ENCODE results near the gene BPIFA3.

The BPIFA3 gene

DNA sequence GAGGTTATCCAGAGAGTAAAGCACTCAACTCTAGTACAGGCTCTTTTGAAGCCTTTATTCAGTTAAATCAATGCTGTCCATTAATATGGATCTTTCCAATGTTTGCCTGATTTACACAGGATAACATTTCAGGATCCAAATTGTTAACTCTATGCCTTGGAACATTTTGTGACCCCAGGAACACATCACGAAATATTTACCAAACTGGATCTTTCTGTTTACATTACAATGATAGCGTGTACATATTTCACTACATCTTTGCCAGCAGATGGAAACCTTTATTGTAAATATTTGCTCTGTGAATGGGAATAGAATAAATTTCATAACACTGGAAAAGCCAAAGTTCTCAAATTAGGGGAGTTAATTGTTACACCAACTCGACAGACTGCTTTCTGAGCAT is 25.7 kb upstream of the BPIFA3 start:
- no peaks in the 10 kb centered on the region for H3K4me1 Mint-ChIP-seq
- no peak for ATAC-seq (replicated peaks)
- no peaks in the 10 kb centered on the region for H3K36me3 Mint-ChIP-seq
- no peaks in the 10 kb centered on the region for H3K9me3 Mint-ChIP-seq
- no peak for DNase-seq
- no peak overlapping the region for H3K4me3 Mint-ChIP-seq
- H3K27me3 Mint-ChIP-seq = peaks cover 11 to 18% of the 10 kb centered on the region in 2 donors
- H3K27ac Mint-ChIP-seq = no peak overlapping the region

DNA sequence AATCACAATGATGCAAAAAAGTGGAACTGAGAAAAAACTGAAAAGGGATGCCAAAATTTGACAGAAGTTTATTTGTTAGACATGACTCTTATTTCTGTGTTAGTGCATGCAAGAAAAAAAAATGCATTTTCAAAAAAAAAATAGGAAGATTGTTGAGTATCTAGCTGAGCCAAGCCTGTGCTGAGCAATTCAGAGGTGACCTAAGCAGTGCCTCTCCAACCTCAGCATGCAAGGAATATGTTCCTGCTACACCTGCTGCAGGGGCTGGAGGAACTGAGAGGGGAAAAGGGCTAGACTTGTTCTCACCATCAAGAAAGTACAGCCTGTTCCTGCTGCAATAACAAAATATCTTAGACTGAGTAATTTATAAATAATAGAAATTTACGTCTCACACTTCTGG is 25.2 kb upstream of the BPIFA3 start:
- peaks cover 11 to 18% of the 10 kb centered on the region in 2 donors for H3K27me3 Mint-ChIP-seq
- DNase-seq (no peak), ATAC-seq (replicated peaks) (no peak)
- no peaks in the 10 kb centered on the region for H3K4me1 Mint-ChIP-seq
- no peaks in the 10 kb centered on the region for H3K9me3 Mint-ChIP-seq
- no peak overlapping the region for H3K27ac Mint-ChIP-seq
- H3K36me3 Mint-ChIP-seq = no peaks in the 10 kb centered on the region
- no peak overlapping the region for H3K4me3 Mint-ChIP-seq

DNA sequence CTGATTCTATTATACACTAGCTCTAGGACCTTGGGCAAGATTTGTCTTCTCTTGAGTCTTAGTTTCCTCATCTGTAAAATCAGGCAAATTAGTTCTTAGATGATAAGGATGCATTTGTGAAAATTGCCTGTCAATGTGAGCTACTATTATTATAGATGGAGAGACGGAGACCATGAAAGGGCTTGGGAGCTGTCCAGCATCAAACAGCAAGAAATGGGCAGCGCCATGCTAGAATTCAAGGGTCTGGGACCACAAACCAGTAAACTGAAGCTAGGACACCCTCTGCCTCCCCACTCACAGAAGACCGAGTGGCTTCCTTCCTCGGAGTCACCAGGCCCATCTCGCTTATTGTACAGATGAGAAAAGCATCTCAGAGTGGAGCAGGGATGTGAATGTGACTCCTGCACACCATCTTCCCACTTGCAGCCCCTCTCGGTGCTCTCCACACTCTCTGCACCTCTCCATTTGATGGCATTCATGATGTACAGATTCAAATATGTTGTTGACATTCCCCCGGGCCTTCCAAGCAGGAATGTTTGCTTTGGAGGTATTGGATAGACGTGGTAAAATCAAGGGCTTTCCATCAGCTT is 24.1 kb upstream of the BPIFA3 start:
- no peak overlapping the region for H3K4me3 Mint-ChIP-seq
- no peak overlapping the region for H3K27ac Mint-ChIP-seq
- no peak for DNase-seq
- ATAC-seq (replicated peaks) = no peak
- H3K36me3 Mint-ChIP-seq = no peaks in the 10 kb centered on the region
- no peaks in the 10 kb centered on the region for H3K9me3 Mint-ChIP-seq
- H3K27me3 Mint-ChIP-seq = peaks cover 11 to 18% of the 10 kb centered on the region in 2 donors
- H3K4me1 Mint-ChIP-seq = no peaks in the 10 kb centered on the region

DNA sequence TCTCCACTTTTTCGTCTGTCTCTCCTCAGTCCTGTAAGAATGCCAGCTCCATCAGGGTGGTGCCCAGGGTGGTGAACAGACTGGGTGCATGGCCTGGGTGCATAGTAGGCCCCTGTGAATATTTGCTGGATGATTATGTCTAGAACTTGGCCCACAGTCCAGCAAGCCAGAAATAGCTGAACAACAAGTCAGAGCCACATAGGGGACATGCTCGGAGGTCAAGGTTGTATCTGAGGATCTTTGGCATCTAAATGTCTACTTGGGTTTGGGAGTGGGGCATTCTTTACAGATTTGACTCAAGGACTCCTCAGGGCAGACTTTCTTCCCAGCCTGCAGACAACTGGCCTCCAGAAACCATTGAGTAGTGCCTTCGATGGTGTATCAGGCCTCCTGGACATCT is 18.1 kb upstream of the BPIFA3 start:
- Mint-ChIP-seq H3K4me3 (no peak overlapping the region), H3K4me1 (no peaks in the 10 kb centered on the region), H3K27ac (no peak overlapping the region), H3K36me3 (no peaks in the 10 kb centered on the region), H3K27me3 (peaks cover 23 to 24% of the 10 kb centered on the region in 2 donors), H3K9me3 (no peaks in the 10 kb centered on the region)
- ATAC-seq (replicated peaks) = no peak
- DNase-seq = no peak

DNA sequence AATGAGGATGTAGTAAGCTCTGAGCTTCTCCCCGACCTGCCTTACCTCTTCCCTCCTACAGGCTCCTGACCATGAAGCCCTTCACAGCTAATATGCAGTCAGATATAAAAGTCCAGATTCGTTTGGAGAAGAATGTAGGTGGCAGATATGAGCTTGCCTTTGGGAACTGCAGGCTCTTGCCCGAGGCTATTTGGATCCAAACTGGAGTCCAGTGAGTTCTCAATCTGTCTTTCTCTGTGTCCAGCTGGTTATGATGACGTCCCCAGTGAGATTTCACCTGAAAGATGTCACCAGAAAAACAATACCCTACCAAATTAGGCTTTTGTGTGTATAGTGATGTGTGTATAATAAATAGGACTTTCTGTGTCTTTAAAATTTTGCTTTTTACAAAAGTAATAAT is 14.7 kb upstream of the BPIFA3 start:
- peaks cover 25 to 26% of the 10 kb centered on the region in 2 donors for H3K27me3 Mint-ChIP-seq
- H3K4me3 Mint-ChIP-seq = no peak overlapping the region
- no peak overlapping the region for H3K27ac Mint-ChIP-seq
- H3K4me1 Mint-ChIP-seq = no peaks in the 10 kb centered on the region
- ATAC-seq (replicated peaks) = no peak
- DNase-seq = no peak
- no peaks in the 10 kb centered on the region for H3K9me3 Mint-ChIP-seq
- H3K36me3 Mint-ChIP-seq = no peaks in the 10 kb centered on the region

DNA sequence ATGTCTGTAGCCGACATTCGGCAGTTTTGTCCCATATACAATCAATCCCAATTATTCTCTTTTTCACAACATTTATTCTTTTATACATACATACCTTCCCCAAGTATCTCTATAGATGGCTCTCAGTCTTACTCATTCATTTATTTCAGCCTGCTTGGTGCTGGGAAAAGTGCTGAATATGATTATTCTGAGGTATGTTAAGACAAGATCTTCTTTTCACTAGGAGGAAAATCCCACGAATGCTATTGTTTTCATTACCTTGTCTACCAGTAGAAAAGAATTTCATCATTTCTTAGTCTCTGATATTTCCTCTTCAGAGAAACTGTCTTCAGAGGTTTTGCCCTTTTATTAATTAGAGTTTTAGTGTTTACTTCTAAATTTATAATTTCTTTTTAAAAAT is 13.7 kb upstream of the BPIFA3 start:
- H3K4me3 Mint-ChIP-seq = no peak overlapping the region
- ATAC-seq (replicated peaks) (no peak), DNase-seq (no peak)
- H3K27me3 Mint-ChIP-seq = peaks cover 25% of the 10 kb centered on the region in 2 donors
- H3K27ac Mint-ChIP-seq = no peak overlapping the region
- no peaks in the 10 kb centered on the region for H3K4me1 Mint-ChIP-seq
- H3K9me3 Mint-ChIP-seq = no peaks in the 10 kb centered on the region
- no peaks in the 10 kb centered on the region for H3K36me3 Mint-ChIP-seq

DNA sequence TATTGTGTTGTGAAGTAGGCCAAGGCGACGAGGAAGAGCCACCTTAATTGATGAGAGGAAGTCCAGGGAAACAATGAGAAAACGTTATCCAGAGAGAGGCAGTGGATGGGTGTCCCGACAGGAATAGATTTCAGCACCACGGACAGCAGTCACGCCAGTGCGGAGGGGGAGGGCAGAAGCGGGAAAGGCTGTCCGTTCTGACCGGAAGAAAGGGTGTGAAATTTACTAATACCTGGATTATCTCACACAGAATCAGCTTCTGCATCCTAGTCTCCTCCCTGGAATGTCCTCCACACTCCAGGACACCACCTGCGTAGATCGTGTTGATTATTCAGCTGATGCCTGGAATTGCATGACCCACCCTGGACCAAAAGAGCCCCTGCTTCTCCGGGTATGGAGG is 7.4 kb upstream of the BPIFA3 start:
- no peaks in the 10 kb centered on the region for H3K36me3 Mint-ChIP-seq
- no peak for ATAC-seq (replicated peaks)

DNA sequence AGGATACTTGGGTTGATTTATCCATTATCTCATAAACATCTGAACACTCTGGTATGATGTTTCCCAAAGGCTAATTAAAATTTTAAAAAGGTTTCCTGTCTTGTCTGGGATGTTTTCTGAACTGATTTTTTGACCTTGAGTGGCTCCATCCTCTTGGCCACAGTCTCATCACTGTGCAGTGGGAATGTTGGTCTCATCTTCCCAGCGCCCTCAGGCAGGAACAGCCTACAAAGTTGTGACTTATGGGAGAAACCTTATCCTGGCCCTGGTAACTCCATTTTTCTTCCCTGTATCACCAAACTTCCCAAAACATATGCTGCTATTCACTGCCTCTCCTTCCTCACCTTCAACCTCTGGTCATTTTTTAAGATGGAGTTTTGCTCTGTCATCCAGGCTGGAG is 6.8 kb upstream of the BPIFA3 start:
- Mint-ChIP-seq H3K9me3 (peaks cover 0 to 2% of the 10 kb centered on the region in 2 donors), H3K27me3 (peaks cover 44 to 52% of the 10 kb centered on the region in 2 donors), H3K4me3 (no peak overlapping the region), H3K4me1 (no peaks in the 10 kb centered on the region), H3K36me3 (no peaks in the 10 kb centered on the region), H3K27ac (no peak overlapping the region)
- ATAC-seq (replicated peaks) = no peak
- no peak for DNase-seq

More for the DNA sequence above, 7.4 kb upstream of the BPIFA3 start:
- Mint-ChIP-seq H3K9me3 (peaks cover 0 to 2% of the 10 kb centered on the region in 2 donors), H3K27ac (no peak overlapping the region), H3K27me3 (peaks cover 41 to 51% of the 10 kb centered on the region in 2 donors), H3K4me3 (no peak overlapping the region), H3K4me1 (no peaks in the 10 kb centered on the region)
- DNase-seq = no peak

DNA sequence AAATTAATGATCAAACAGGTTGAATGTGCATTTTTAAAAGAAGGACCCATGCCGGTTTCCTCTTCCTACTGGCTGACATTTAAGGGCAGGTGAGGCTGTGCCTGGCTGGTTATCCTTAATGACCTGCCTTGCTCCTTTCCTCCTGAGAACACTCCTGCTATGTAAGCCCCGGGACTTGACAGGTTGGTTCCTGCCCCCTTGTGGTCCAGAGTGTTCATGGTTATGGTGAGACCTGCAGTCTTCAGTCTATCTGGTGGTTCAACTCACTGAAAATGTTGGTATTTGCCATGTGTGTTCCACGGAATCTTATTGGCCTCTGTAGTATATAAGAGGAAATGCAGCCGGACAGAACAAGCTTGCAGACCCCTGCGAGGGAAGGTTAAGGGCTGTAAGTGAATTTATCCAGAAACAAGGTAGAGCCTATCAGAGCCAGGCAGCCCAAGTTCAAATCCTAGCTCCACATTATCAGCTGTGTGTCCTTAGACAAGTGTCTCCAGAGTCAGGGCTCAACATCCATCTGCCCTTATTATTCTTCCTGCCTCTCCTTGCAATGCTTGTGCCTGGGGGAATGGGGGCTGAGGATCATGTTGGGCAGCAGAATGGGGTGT is 5.2 kb upstream of the BPIFA3 start:
- peaks cover 0 to 2% of the 10 kb centered on the region in 2 donors for H3K9me3 Mint-ChIP-seq
- ATAC-seq (replicated peaks) (peak; percentile 70 to 78), DNase-seq (no peak)
- peaks cover 51 to 57% of the 10 kb centered on the region in 2 donors for H3K27me3 Mint-ChIP-seq
- H3K4me1 Mint-ChIP-seq = no peaks in the 10 kb centered on the region
- no peak overlapping the region for H3K4me3 Mint-ChIP-seq
- no peak overlapping the region for H3K27ac Mint-ChIP-seq
- no peaks in the 10 kb centered on the region for H3K36me3 Mint-ChIP-seq

DNA sequence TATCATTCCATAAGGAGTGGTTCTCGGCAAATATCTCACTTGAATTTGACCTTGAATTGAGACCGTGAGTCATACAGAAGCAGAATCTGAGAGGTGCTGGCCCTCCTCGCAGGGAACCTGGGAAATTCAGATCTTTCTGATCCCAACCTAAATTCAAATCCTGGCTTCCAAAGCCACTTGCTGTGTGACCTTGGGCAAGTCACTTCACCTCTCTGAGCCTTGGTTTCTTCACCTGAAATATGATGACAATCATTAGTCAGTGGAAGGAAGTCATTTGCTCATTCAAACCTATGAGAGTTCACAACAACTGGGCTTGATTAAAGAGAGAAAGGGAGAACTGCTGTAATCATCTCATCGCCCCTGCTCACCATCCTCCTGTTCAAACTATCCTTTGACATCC is 7.2 kb downstream of the BPIFA3 start:
- Mint-ChIP-seq H3K36me3 (no peaks in the 10 kb centered on the region), H3K4me3 (no peak overlapping the region), H3K27me3 (peaks cover 29 to 34% of the 10 kb centered on the region in 2 donors), H3K27ac (no peak overlapping the region), H3K4me1 (no peaks in the 10 kb centered on the region), H3K9me3 (no peaks in the 10 kb centered on the region)
- DNase-seq = no peak
- no peak for ATAC-seq (replicated peaks)

DNA sequence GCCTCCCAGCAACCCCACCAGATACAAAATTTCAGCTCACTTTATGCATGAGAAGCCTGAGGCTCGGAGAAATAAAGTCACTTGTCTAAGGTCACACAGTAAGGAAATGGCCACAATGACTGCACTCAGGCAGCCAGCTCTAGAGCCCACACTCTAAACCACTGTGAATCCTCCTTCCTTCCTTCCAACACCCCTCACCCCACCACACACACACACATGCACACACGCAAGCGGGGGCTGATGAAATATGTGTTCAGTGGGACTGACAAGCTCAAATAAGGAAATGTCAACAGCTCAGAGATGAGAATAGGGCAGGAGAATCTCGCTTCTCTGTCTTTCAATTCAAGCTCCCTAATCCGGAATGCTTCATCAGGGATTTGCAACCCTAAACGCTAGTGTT is 12.7 kb downstream of the BPIFA3 start:
- Mint-ChIP-seq H3K27me3 (peaks cover 38 to 61% of the 10 kb centered on the region in 2 donors), H3K27ac (no peak overlapping the region), H3K4me3 (no peak overlapping the region), H3K9me3 (no peaks in the 10 kb centered on the region), H3K36me3 (no peaks in the 10 kb centered on the region), H3K4me1 (no peaks in the 10 kb centered on the region)
- ATAC-seq (replicated peaks) (no peak), DNase-seq (no peak)

DNA sequence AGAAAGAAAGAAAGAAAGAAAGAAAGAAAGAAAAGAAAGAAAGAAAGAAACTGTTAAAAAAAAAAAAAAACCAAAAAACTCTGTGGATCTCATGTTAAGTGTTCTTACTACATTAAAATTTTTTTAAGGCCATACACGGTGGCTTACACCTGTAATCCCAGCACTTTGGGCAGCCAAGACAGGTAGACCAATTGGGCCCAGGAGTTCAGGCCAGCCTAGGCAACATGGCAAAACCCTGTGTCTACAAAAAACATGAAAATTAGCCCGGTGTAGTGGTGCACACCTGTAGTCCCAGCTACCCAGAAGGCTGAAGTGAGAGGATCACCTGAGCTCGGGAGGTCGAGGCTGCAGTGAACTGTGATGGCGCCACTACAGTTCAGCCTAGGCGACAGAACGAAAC is 14.1 kb downstream of the BPIFA3 start:
- no peak for DNase-seq
- Mint-ChIP-seq H3K27me3 (peaks cover 28 to 51% of the 10 kb centered on the region in 2 donors), H3K36me3 (no peaks in the 10 kb centered on the region), H3K27ac (no peak overlapping the region), H3K9me3 (no peaks in the 10 kb centered on the region), H3K4me3 (no peak overlapping the region), H3K4me1 (no peaks in the 10 kb centered on the region)
- no peak for ATAC-seq (replicated peaks)

DNA sequence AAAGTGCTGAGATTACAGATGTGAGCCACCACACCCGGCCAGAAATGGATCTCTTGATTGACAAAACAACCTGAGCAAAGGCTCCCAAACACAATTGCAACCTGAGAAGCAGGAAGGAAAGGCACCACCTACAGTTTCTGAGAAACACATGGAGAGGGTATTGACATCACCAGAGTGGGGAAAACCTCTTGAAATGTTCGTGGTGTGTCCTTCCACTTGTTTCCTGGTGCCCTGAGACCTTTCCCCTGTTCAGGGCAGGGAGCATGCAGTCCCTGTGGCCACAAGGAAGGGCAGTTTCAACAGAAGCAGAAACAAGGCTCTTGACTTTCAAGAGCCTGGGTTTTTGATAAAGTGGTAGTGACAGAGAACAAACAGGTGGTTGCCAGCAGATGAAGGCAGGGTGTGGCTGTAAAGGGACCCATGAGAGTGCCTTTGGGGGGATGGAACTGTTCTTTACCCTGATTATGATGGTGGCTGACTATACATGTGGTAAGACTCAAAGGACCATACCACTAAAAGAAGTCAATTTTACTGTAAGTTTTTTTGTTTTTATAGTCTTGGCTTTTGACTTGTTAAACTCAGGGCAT is 15.4 kb downstream of the BPIFA3 start:
- Mint-ChIP-seq H3K27me3 (peaks cover 27 to 52% of the 10 kb centered on the region in 2 donors), H3K4me1 (no peaks in the 10 kb centered on the region), H3K4me3 (no peak overlapping the region), H3K36me3 (no peaks in the 10 kb centered on the region), H3K9me3 (no peaks in the 10 kb centered on the region), H3K27ac (no peak overlapping the region)
- no peak for ATAC-seq (replicated peaks)
- DNase-seq = no peak

DNA sequence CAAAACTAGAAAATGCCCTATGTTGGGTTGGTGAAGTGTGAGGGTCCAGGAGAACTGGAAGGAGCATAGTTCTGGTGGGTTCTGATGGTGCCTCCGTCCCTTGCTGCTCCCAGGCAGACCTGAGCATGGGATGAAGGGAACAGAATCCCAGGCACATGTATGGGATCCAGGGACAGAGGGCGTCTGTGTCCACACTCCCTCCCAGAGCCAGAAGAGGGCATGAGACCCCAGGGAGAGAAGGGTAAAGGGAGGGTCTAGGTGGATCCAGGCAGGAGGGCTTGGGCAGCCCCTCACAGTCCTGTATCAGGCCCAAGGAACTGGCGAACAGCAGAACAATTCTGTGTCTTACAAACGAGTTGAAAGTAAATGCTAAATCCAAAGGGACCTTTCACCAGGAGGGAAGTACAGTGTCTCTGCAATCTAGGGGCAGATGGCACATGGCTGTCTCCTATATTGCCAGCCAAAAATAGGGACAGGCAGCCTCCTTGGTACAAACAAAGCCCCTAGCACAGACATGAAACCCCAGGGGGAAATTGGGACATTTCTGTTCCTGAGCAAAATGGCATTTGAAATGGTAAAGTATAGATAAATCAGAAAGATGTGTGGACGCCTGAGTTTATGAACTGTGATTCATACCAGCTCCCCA is 16.1 kb downstream of the BPIFA3 start:
- H3K9me3 Mint-ChIP-seq = no peaks in the 10 kb centered on the region
- ATAC-seq (replicated peaks) (no peak), DNase-seq (no peak)
- H3K36me3 Mint-ChIP-seq = no peaks in the 10 kb centered on the region
- peaks cover 26 to 47% of the 10 kb centered on the region in 2 donors for H3K27me3 Mint-ChIP-seq
- no peaks in the 10 kb centered on the region for H3K4me1 Mint-ChIP-seq
- H3K27ac Mint-ChIP-seq = no peak overlapping the region
- no peak overlapping the region for H3K4me3 Mint-ChIP-seq

DNA sequence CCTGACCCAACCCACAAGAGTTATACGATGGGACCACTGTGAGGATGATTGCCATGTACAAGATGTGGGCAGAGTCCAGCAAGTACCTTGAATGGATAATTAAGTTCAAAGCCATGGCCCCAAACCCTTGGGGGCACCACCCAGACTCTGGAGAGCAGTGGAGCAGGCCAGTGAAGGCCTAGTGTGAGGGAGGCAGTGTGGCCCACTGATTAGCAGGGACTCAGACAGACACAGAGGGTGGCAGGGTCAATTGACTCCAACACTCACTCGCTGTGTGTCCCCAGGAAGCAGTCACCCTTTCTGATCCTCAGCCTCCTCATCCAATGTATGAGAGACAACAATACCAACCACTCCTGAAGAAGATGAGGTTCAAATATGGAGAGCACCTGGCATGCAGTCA is 16.9 kb downstream of the BPIFA3 start:
- no peak for DNase-seq
- peaks cover 27 to 45% of the 10 kb centered on the region in 2 donors for H3K27me3 Mint-ChIP-seq
- no peak for ATAC-seq (replicated peaks)
- H3K9me3 Mint-ChIP-seq = no peaks in the 10 kb centered on the region
- H3K4me3 Mint-ChIP-seq = no peak overlapping the region
- no peak overlapping the region for H3K27ac Mint-ChIP-seq
- H3K4me1 Mint-ChIP-seq = no peaks in the 10 kb centered on the region
- H3K36me3 Mint-ChIP-seq = no peaks in the 10 kb centered on the region

All from stimulated activated naive B cell treated with anti-CD40 and anti-IgM and Interleukin-4, amounts not matched to agents 10 μg/mL and 1 μg/mL and 100 μg/mL, for 72 hours (primary cell).